OCI-LY7 (cell line): ENCODE data around the gene OR1F1. TPM values are rescaled to one million over a fixed set of nuclear protein-coding genes. Genes with fewer than 3 reads are reported as not detected.
A peak's percentile ranks its signal among the peaks of the same experiment; 100 is the strongest.

Experiments
- BruUV-seq: library from RNA; stranded (reverse); fragments of 400-500 nt; replicated peaks from 2 replicates; lab custom pipeline; 2021; lab: Mats Ljungman, UMichigan
- CTCF ChIA-PET: fragments of 300-600 bp; sonication (Branson Sonifier 250); formaldehyde crosslinking; loops from one replicate; lab custom pipeline; 2022; ENCODE audit warnings: antibody characterized with exemption; ENCODE audit not compliant: unreplicated experiment; lab: Charles Lee
- POLR2A ChIA-PET: fragments of 300-600 bp; sonication (Branson Sonifier 250); formaldehyde crosslinking; loops from one replicate; lab custom pipeline; 2022; ENCODE audit warnings: antibody characterized with exemption; lab: Charles Lee
- DNase-seq: peaks from one replicate; pipeline ENCODE4 v3.0.0-alpha.2; 2015; ENCODE audit warnings: low spot score
- H2AFZ ChIP-seq: fragments of 200-600 bp; sonication (generic), shearing (Covaris generic); 2 replicates; pipeline ENCODE4 v1.6.1; 2014; ENCODE audit warnings: mild to moderate bottlenecking, antibody characterized with exemption, low read length, moderate library complexity
- H3K27ac ChIP-seq: fragments of 200-600 bp; sonication (generic); 2 replicates; pipeline ENCODE4 v1.5.1; 2014; ENCODE audit warnings: mixed run types, low read depth, mild to moderate bottlenecking, moderate library complexity, low read length, inconsistent platforms; ENCODE audit not compliant: poor library complexity, severe bottlenecking
- H3K36me3 ChIP-seq: fragments of 200-600 bp; sonication (generic); 2 replicates; pipeline ENCODE4 v1.6.1; 2014; ENCODE audit warnings: mild to moderate bottlenecking, antibody characterized with exemption, low read length, moderate library complexity, mixed read lengths; ENCODE audit not compliant: insufficient read depth
- H3K4me1 ChIP-seq: fragments of 200-600 bp; sonication (generic); 2 replicates; pipeline ENCODE4 v1.5.1; 2014; ENCODE audit warnings: mild to moderate bottlenecking, low read length; ENCODE audit not compliant: insufficient read depth, poor library complexity, severe bottlenecking
- H3K4me2 ChIP-seq: fragments of 200-600 bp; sonication (generic); 2 replicates; pipeline ENCODE4 v1.6.1; 2014; ENCODE audit warnings: mild to moderate bottlenecking, low read length
- H3K4me3 ChIP-seq: fragments of 200-600 bp; sonication (generic); 2 replicates; pipeline ENCODE4 v1.5.1; 2014; ENCODE audit warnings: mild to moderate bottlenecking, low read depth, low read length; ENCODE audit not compliant: poor library complexity, severe bottlenecking
- H3K79me2 ChIP-seq: fragments of 200-600 bp; sonication (generic); 2 replicates; pipeline ENCODE4 v1.6.1; 2016; ENCODE audit warnings: low read depth, mild to moderate bottlenecking, low read length, moderate library complexity, mixed read lengths; ENCODE audit not compliant: insufficient read depth
- H3K9me2 ChIP-seq: fragments of 200-600 bp; sonication (generic); 2 replicates; pipeline ENCODE4 v1.6.1; 2016; ENCODE audit warnings: mild to moderate bottlenecking, low read length, mixed read lengths; ENCODE audit not compliant: insufficient read depth
- H3K9me3 ChIP-seq: fragments of 200-600 bp; sonication (generic); 2 replicates; pipeline ENCODE4 v1.6.1; 2014; ENCODE audit warnings: mild to moderate bottlenecking, mixed run types, low read length, mixed read lengths
- H4K20me1 ChIP-seq: fragments of 200-600 bp; sonication (generic); 2 replicates; pipeline ENCODE4 v1.6.1; 2014; ENCODE audit warnings: mild to moderate bottlenecking, antibody characterized with exemption, low read length, moderate library complexity, mixed read lengths; ENCODE audit not compliant: insufficient read depth
- CTCF ChIP-seq: fragments of 200-600 bp; sonication (generic); conservative IDR thresholded peaks from 2 replicates; pipeline ENCODE4 v1.5.1; 2014; ENCODE audit warnings: mild to moderate bottlenecking, antibody characterized with exemption, low read length, moderate library complexity, mixed read lengths
- EZH2phosphoT487 ChIP-seq: fragments of 200-600 bp; sonication (generic); IDR thresholded peaks from 2 replicates; pipeline ENCODE4 v1.6.1; 2018; ENCODE audit warnings: low read depth, borderline replicate concordance, mild to moderate bottlenecking, mixed run types, antibody characterized with exemption, low read length, moderate library complexity, mixed read lengths
- intact Hi-C: fragments of 100-400 bp; cut with micrococcal nuclease; formaldehyde crosslinking; loops from one replicate; pipeline ENCODE4 v1.10.0; 2022; ENCODE audit not compliant: unreplicated experiment
- total RNA-seq, 2 experiments: library from RNA; depleted of rRNA in 1 of 2; stranded (reverse); fragments of >200 nt in 1 of 2; shearing (Covaris generic) in 1 of 2; gene quantifications; 2 replicates each; pipeline ENCODE4 v1.2.3, GENCODE V29; 2014 to 2022

Gene OR1F1
- total RNA-seq, 2 experiments from 2014 or later = not detected

GRCh38 chr16:3186946-3187690 lies 886 bp upstream of the OR1F1 start:
- POLR2A ChIA-PET = no interaction called here
- Histone ChIP-seq H2AFZ (no peak overlapping the region), H3K79me2 (no peaks in the 10 kb centered on the region), H3K4me3 (no peak overlapping the region), H3K4me2 (no peak overlapping the region), H3K9me2 (no peaks in the 10 kb centered on the region), H3K36me3 (no peaks in the 10 kb centered on the region), H3K27ac (no peak overlapping the region), H3K9me3 (no peaks in the 10 kb centered on the region), H4K20me1 (no peaks in the 10 kb centered on the region), H3K4me1 (no peaks in the 10 kb centered on the region)
- no peak for DNase-seq
- TF ChIP-seq EZH2phosphoT487 (no peak), CTCF (no peak)
- CTCF ChIA-PET = no interaction called here
- BruUV-seq = no TSS peak
- intact Hi-C loops = no loop called here

- TF ChIP-seq CTCF (no peak), EZH2phosphoT487 (no peak)
- no peak for DNase-seq
- H3K27ac ChIP-seq = no peak overlapping the region
- H3K79me2 ChIP-seq = no peaks in the 10 kb centered on the region
- no TSS peak for BruUV-seq
- CTCF ChIA-PET = no interaction called here
- intact Hi-C loops = no loop called here
- H3K36me3 ChIP-seq = no peaks in the 10 kb centered on the region
- H3K9me3 ChIP-seq = no peaks in the 10 kb centered on the region
- H3K4me3 ChIP-seq = no peak overlapping the region
- H2AFZ ChIP-seq = no peak overlapping the region
- H3K4me1 ChIP-seq = no peaks in the 10 kb centered on the region
- POLR2A ChIA-PET = no interaction called here
- no peaks in the 10 kb centered on the region for H3K9me2 ChIP-seq
- peak overlapping the region; percentile 26; the same call in 1 of the 2 replicates for H3K4me2 ChIP-seq
- no peaks in the 10 kb centered on the region for H4K20me1 ChIP-seq
Measured at GRCh38 chr16:3188675-3188924, 596 bp downstream of the OR1F1 start.

- intact Hi-C loops = no loop called here
- Histone ChIP-seq H3K4me1 (no peaks in the 10 kb centered on the region), H3K4me3 (no peak overlapping the region), H3K79me2 (no peaks in the 10 kb centered on the region), H3K4me2 (peak overlapping the region; percentile 26; the same call in 1 of the 2 replicates), H3K9me3 (no peaks in the 10 kb centered on the region), H3K27ac (no peak overlapping the region), H2AFZ (no peak overlapping the region), H3K36me3 (no peaks in the 10 kb centered on the region), H3K9me2 (no peaks in the 10 kb centered on the region), H4K20me1 (no peaks in the 10 kb centered on the region)
- no peak for DNase-seq
- BruUV-seq = no TSS peak
- CTCF ChIA-PET = no interaction called here
- POLR2A ChIA-PET = no interaction called here
- no peak for TF ChIP-seq CTCF
- no peak for TF ChIP-seq EZH2phosphoT487
Measured at GRCh38 chr16:3188925-3189825, 1.2 kb downstream of the OR1F1 start.
